HEK293 (cell line): Measurements from ENCODE around the gene GRB2.
A peak's percentile ranks its signal among the peaks of the same experiment; 100 is the strongest.
"Not testable (repeated sequence)": the region's sequence is repeated elsewhere in the genome, so short reads cannot be mapped to it uniquely, and the experiment has no call there.

Source experiments
- CTCF ChIA-PET: fragments of 350-600 bp; formaldehyde crosslinking; extraction: SDS; loops from one replicate; lab custom pipeline; 2021; ENCODE audit warnings: antibody characterized with exemption; lab: Yijun Ruan, JAX
- POLR2A ChIA-PET: fragments of 300-600 bp; formaldehyde crosslinking; extraction: SDS; loops from one replicate; lab custom pipeline; 2020; ENCODE audit warnings: antibody characterized with exemption, inconsistent platforms; lab: Yijun Ruan, JAX
- H3K27ac ChIP-seq: fragments of 200-500 bp; sonication (Bioruptor generic); 2 replicates; pipeline ENCODE4 v1.5.1; 2014; ENCODE audit warnings: low read depth, low read length, control low read depth, inconsistent platforms; ENCODE audit errors: extremely low read depth
- H3K36me3 ChIP-seq, 2 experiments: fragments of 200-500 bp in 1 of 2; sonication (Bioruptor generic) in 1 of 2; 1 replicate in 1 of 2; 2 replicates in 1 of 2; pipeline ENCODE4 v1.5.1; 2014 to 2017; ENCODE audit warnings: inconsistent platforms in 2 of 2, low read length in 2 of 2; ENCODE audit not compliant: control insufficient read depth in 2 of 2, insufficient read depth in 1 of 2
- H3K4me1 ChIP-seq: fragments of 200-500 bp; sonication (Bioruptor generic); 2 replicates; pipeline ENCODE4 v1.5.1; 2014; ENCODE audit warnings: mild to moderate bottlenecking, low read length, inconsistent platforms; ENCODE audit not compliant: control insufficient read depth, insufficient read depth
- H3K4me3 ChIP-seq: 2 replicates; pipeline ENCODE4 v1.5.1; 2011; ENCODE audit warnings: low read depth, mild to moderate bottlenecking, control low read depth, low read length, moderate library complexity
- H3K9me3 ChIP-seq: fragments of 200-500 bp; sonication (Bioruptor generic); 2 replicates; pipeline ENCODE4 v1.5.1; 2014; ENCODE audit warnings: low read depth, low read length, inconsistent platforms; ENCODE audit not compliant: control insufficient read depth, insufficient read depth
- BCL11A ChIP-seq: fragments of 450-650 bp; formaldehyde crosslinking; IDR thresholded peaks from 2 replicates; pipeline ENCODE4 v1.5.1; 2016; ENCODE audit warnings: low read depth, missing biosample characterization, missing genetic modification characterization
- GFI1B ChIP-seq: fragments of 450-650 bp; formaldehyde crosslinking; IDR thresholded peaks from 2 replicates; pipeline ENCODE4 v1.5.1; 2016; ENCODE audit warnings: missing biosample characterization, missing genetic modification characterization
- KLF16 ChIP-seq: fragments of 450-650 bp; formaldehyde crosslinking; IDR thresholded peaks from 2 replicates; pipeline ENCODE4 v1.5.1; 2017; ENCODE audit warnings: missing biosample characterization, missing genetic modification characterization
- SCRT1 ChIP-seq: fragments of 450-650 bp; formaldehyde crosslinking; IDR thresholded peaks from 2 replicates; pipeline ENCODE4 v1.5.1; 2016; ENCODE audit warnings: missing biosample characterization, missing genetic modification characterization, borderline replicate concordance
- SP2 ChIP-seq: fragments of 450-650 bp; formaldehyde crosslinking; IDR thresholded peaks from 2 replicates; pipeline ENCODE4 v1.5.1; 2016; ENCODE audit warnings: missing biosample characterization, missing genetic modification characterization
- SP3 ChIP-seq: fragments of 450-650 bp; formaldehyde crosslinking; IDR thresholded peaks from 2 replicates; pipeline ENCODE4 v1.5.1; 2016; ENCODE audit warnings: missing biosample characterization, missing genetic modification characterization
- YY2 ChIP-seq: fragments of 450-650 bp; formaldehyde crosslinking; IDR thresholded peaks from 2 replicates; pipeline ENCODE4 v1.5.1; 2016; ENCODE audit warnings: missing biosample characterization, missing genetic modification characterization
- ZBTB17 ChIP-seq: fragments of 450-650 bp; formaldehyde crosslinking; IDR thresholded peaks from 2 replicates; pipeline ENCODE4 v1.5.1; 2016; ENCODE audit warnings: missing biosample characterization, missing genetic modification characterization
- ZBTB48 ChIP-seq: fragments of 450-650 bp; formaldehyde crosslinking; IDR thresholded peaks from 2 replicates; pipeline ENCODE4 v1.5.1; 2016; ENCODE audit warnings: missing biosample characterization, missing genetic modification characterization
- ZNF121 ChIP-seq: fragments of 450-650 bp; formaldehyde crosslinking; IDR thresholded peaks from 2 replicates; pipeline ENCODE4 v1.5.1; 2016; ENCODE audit warnings: missing biosample characterization, missing genetic modification characterization
- ZNF16 ChIP-seq: fragments of 450-650 bp; formaldehyde crosslinking; IDR thresholded peaks from 2 replicates; pipeline ENCODE4 v1.5.1; 2016; ENCODE audit warnings: low read depth, missing biosample characterization, missing genetic modification characterization
- ZNF391 ChIP-seq: fragments of 450-650 bp; formaldehyde crosslinking; IDR thresholded peaks from 2 replicates; pipeline ENCODE4 v1.5.1; 2016; ENCODE audit warnings: low read depth, missing biosample characterization, missing genetic modification characterization, borderline replicate concordance
- ZNF501 ChIP-seq: fragments of 450-650 bp; formaldehyde crosslinking; IDR thresholded peaks from 2 replicates; pipeline ENCODE4 v1.5.1; 2016; ENCODE audit warnings: missing biosample characterization, missing genetic modification characterization
- ZNF624 ChIP-seq: fragments of 450-650 bp; formaldehyde crosslinking; IDR thresholded peaks from 2 replicates; pipeline ENCODE4 v1.5.1; 2017; ENCODE audit warnings: missing biosample characterization, missing genetic modification characterization
- ZNF629 ChIP-seq: fragments of 450-650 bp; formaldehyde crosslinking; IDR thresholded peaks from 2 replicates; pipeline ENCODE4 v1.5.1; 2017; ENCODE audit warnings: missing biosample characterization, missing genetic modification characterization
- ZNF768 ChIP-seq: fragments of 450-650 bp; formaldehyde crosslinking; IDR thresholded peaks from 2 replicates; pipeline ENCODE4 v1.5.1; 2018; ENCODE audit warnings: missing biosample characterization, mild to moderate bottlenecking, missing genetic modification characterization
- ZXDB ChIP-seq: fragments of 450-650 bp; formaldehyde crosslinking; IDR thresholded peaks from 2 replicates; pipeline ENCODE4 v1.5.1; 2016; ENCODE audit warnings: missing biosample characterization, missing genetic modification characterization
- TF ChIP-seq, protein P1 (sequence below): fragments of 450-650 bp; formaldehyde crosslinking; conservative IDR thresholded peaks from 2 replicates; pipeline ENCODE4 v1.5.1; 2016; ENCODE audit warnings: low read depth, missing biosample characterization, missing genetic modification characterization
- TF ChIP-seq, protein P2 (sequence below): fragments of 450-650 bp; formaldehyde crosslinking; IDR thresholded peaks from 2 replicates; pipeline ENCODE4 v1.5.1; 2016; ENCODE audit warnings: missing biosample characterization, missing genetic modification characterization

The GRB2 gene

DNA sequence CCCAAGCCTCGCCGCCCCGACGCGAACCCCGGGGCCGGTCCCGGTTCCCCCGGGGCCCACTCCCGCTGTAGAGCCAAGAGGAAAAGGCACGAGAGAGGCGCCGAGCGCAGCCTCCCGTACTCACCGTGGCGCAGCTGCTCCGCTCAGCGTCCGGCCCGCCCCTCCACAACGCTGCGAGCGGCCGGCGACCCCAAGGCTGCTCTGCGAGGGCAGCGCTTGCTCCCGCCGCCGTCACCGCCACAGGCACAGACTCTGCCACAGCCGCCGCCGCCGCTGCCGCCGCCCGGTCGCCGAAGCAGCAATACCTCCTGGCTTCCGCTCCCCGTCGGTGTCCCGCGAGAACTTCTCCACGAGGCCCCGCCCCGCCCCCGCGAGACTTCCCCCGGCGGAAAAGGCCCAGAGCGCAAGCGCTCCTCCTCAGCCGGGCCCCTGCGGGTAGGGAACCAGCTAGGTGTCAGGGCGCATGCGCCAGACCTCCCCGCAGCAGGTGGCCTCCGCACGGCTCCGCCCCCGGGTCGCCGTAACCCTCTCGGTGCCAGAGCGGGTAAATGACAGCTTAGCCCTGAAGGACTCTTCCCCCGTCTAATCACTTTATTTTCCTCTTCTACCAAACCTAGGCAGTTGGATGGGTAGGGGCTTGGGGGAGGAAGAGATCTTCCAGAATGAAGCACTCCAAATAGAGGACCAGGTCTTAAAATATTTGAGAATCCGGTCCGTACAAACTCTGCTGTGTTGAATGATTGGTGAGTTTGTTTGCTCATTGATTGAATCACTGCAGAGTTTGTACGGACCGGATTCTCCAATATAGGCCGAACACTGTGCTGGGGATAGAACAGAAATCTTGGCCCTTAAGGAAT lies at the start of gene GRB2 (continued):
- TF ChIP-seq ZNF391 (tag by site-specific recombination) (no peak), ZNF501 (tag by site-specific recombination) (peak; percentile 51; the same call in 1 of the 2 replicates), SP3 (tag by site-specific recombination) (peak; percentile 90), YY2 (tag by site-specific recombination) (0 out of 2 replicates have a peak, but pooled peaks have one; percentile 40), BCL11A (tag by site-specific recombination) (no peak), ZXDB (tag by site-specific recombination) (peak; percentile 93), ZBTB17 (tag by site-specific recombination) (0 out of 2 replicates have a peak, but pooled peaks have one; percentile 9), SCRT1 (tag by site-specific recombination) (peak; percentile 55; the same call in 1 of the 2 replicates), GFI1B (peak; percentile 59; the same call in 1 of the 2 replicates), ZBTB48 (tag by site-specific recombination) (0 out of 2 replicates have a peak, but pooled peaks have one; percentile 21), ZNF768 (no peak), ZNF624 (tag by site-specific recombination) (no peak), KLF16 (tag by site-specific recombination) (peak; percentile 72), SP2 (tag by site-specific recombination) (peak; percentile 80), ZNF629 (peak; percentile 12; the same call in 1 of the 2 replicates), ZNF16 (tag by site-specific recombination) (no peak)
- TF ChIP-seq, protein P1, sequence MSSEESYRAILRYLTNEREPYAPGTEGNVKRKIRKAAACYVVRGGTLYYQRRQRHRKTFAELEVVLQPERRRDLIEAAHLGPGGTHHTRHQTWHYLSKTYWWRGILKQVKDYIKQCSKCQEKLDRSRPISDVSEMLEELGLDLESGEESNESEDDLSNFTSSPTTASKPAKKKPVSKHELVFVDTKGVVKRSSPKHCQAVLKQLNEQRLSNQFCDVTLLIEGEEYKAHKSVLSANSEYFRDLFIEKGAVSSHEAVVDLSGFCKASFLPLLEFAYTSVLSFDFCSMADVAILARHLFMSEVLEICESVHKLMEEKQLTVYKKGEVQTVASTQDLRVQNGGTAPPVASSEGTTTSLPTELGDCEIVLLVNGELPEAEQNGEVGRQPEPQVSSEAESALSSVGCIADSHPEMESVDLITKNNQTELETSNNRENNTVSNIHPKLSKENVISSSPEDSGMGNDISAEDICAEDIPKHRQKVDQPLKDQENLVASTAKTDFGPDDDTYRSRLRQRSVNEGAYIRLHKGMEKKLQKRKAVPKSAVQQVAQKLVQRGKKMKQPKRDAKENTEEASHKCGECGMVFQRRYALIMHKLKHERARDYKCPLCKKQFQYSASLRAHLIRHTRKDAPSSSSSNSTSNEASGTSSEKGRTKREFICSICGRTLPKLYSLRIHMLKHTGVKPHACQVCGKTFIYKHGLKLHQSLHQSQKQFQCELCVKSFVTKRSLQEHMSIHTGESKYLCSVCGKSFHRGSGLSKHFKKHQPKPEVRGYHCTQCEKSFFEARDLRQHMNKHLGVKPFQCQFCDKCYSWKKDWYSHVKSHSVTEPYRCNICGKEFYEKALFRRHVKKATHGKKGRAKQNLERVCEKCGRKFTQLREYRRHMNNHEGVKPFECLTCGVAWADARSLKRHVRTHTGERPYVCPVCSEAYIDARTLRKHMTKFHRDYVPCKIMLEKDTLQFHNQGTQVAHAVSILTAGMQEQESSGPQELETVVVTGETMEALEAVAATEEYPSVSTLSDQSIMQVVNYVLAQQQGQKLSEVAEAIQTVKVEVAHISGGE (tag by site-specific recombination) = 0 out of 2 replicates have a peak, but pooled peaks have one; percentile 30
- TF ChIP-seq, protein P2, sequence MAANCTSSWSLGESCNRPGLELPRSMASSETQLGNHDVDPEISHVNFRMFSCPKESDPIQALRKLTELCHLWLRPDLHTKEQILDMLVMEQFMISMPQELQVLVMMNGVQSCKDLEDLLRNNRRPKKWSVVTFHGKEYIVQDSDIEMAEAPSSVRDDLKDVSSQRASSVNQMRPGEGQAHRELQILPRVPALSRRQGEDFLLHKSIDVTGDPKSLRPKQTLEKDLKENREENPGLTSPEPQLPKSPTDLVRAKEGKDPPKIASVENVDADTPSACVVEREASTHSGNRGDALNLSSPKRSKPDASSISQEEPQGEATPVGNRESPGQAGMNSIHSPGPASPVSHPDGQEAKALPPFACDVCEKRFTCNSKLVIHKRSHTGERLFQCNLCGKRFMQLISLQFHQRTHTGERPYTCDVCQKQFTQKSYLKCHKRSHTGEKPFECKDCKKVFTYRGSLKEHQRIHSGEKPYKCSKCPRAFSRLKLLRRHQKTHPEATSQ (tag by site-specific recombination) = peak; percentile 69; the same call in 1 of the 2 replicates

DNA sequence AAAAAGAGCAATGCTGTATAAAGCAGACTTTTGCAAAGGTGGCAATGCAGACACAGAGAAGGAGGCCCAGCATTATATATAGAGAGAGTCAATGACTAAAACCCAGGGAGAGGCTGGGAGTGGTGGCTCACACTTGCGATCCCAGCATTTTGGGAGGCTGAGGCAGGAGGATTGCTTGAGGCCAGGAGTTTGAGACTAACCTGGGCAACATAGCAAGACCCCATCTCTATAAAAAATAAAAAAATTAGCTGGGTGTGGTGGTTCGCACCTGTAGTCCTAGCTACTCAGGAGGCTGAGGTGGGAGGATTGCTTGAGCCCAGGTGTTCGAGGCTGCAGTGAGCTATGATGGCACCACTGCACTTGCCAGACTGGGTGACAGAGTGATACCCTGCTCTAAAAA lies 49.2 kb upstream of the GRB2 start:
- H3K4me3 ChIP-seq, H3K9me3 ChIP-seq, H3K27ac ChIP-seq, H3K36me3 ChIP-seq: not testable (repeated sequence)
- POLR2A ChIA-PET = interaction anchor here (1.0 kb wide), 1 partner anchor 165 kb away, joined by 3 read pairs; the partner anchor contains the start of gene SLC25A19
- CTCF ChIA-PET = interaction anchor here (0.6 to 1.6 kb wide), 5 partner anchors 33 to 1262 kb away, joined by 3 to 5 read pairs (median 4); partner anchors contain the start of gene SMIM5
- H3K4me1 ChIP-seq = peaks cover 17% of the 10 kb centered on the region
- TF ChIP-seq ZNF121 (tag by site-specific recombination) = peak; percentile 76
